ENCODE data around the gene SLC27A1. TPM values are rescaled to one million over a fixed set of nuclear protein-coding genes. Genes with fewer than 3 reads are reported as not detected.

The SLC27A1 gene
- total and polyA plus RNA-seq, 12 donors: 4.9 to 107 (median 56.0) TPM

- DNase-seq: peak in 4 of 7 donors; percentile 54 to 76 (median 57)
- WGBS, 4 donors: 46 to 53% (median 48%) methylated on average over 23 to 24 of the region's 24 CpGs
- TF ChIP-seq CTCF (IDR thresholded peaks at IDR 0.05): no peak
- Histone ChIP-seq H3K36me3 (replicated peaks in 1 of 2) (peaks cover 0 to 7% of the 10 kb centered on the region in 2 donors), H3K27me3 (no peaks in the 10 kb centered on the region), H3K4me3 (no peak overlapping the region), H3K4me1 (replicated peaks in 1 of 2) (peaks cover 0 to 10% of the 10 kb centered on the region in 2 donors), H3K27ac (peak overlapping the region in 2 of 5 donors; percentile 47 to 78), H3K9me3 (replicated peaks in 1 of 3) (no peaks in the 10 kb centered on the region)
- intact Hi-C loops (cut with DNase I): no loop called here
These were observed 52.9 kb downstream of the SLC27A1 start for GRCh38 chr19:17522988-17523872.

GRCh38 chr19:17524651-17525050, 54.3 kb downstream of the SLC27A1 start:
- Histone ChIP-seq H3K4me1 (replicated peaks in 1 of 2) (peaks cover 0 to 10% of the 10 kb centered on the region in 2 donors), H3K27ac (no peak overlapping the region), H3K27me3 (no peaks in the 10 kb centered on the region), H3K36me3 (replicated peaks in 1 of 2) (peaks cover 0 to 7% of the 10 kb centered on the region in 2 donors), H3K4me3 (no peak overlapping the region), H3K9me3 (replicated peaks in 1 of 3) (no peaks in the 10 kb centered on the region)
- intact Hi-C loops (cut with DNase I): no loop called here
- no peak for DNase-seq
- TF ChIP-seq CTCF (IDR thresholded peaks at IDR 0.05) (no peak), POLR2A (IDR thresholded peaks at IDR 0.05) (no peak)
- WGBS, 4 donors: 80 to 92% (median 87%) methylated on average over 1 to 4 of the region's 4 CpGs

DNA sequence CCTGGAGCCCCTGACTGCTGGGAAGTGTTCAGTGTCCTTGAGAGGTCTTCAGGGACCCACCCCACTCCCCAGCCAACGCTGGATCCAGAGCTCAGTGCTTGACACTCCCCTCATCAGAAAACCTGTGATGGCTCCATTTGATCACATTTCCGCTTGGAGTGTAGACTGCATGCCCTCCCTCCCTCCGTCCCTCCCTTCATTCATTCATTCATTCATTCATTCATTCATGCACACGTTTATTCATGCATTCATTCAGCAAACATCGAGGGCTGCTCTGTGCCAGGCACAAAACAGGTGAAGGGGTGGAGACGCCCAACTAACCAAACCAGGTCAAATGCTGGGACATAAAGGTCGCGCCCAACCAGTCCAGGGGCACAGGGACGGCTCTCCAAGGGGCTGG, 54.8 kb downstream of the SLC27A1 start:
- Histone ChIP-seq H3K4me1 (replicated peaks in 1 of 2) (peaks cover 0 to 10% of the 10 kb centered on the region in 2 donors), H3K27me3 (no peaks in the 10 kb centered on the region), H3K4me3 (no peak overlapping the region), H3K9me3 (replicated peaks in 1 of 3) (no peaks in the 10 kb centered on the region), H3K36me3 (replicated peaks in 1 of 2) (peaks cover 0 to 7% of the 10 kb centered on the region in 2 donors), H3K27ac (no peak overlapping the region)
- no peak for DNase-seq
- intact Hi-C loops (cut with DNase I): no loop called here
- TF ChIP-seq CTCF (IDR thresholded peaks at IDR 0.05) (no peak), POLR2A (IDR thresholded peaks at IDR 0.05) (no peak)
- 67 to 78% (median 74%) methylated on average over 9 of the region's 9 CpGs for WGBS, 4 donors

GRCh38 chr19:17526922-17527321, 56.6 kb downstream of the SLC27A1 start:
- H3K27ac ChIP-seq: no peak overlapping the region
- TF ChIP-seq CTCF (IDR thresholded peaks at IDR 0.05): no peak
- TF ChIP-seq POLR2A (IDR thresholded peaks at IDR 0.05): no peak
- no peaks in the 10 kb centered on the region for H3K9me3 ChIP-seq (replicated peaks in 1 of 3)
- H3K4me3 ChIP-seq: no peak overlapping the region
- DNase-seq: no peak
- peaks cover 0 to 10% of the 10 kb centered on the region in 2 donors for H3K4me1 ChIP-seq (replicated peaks in 1 of 2)
- intact Hi-C loops (cut with DNase I): no loop called here
- peaks cover under 1% of the 10 kb centered on the region for H3K27me3 ChIP-seq
- H3K36me3 ChIP-seq (replicated peaks in 1 of 2): no peaks in the 10 kb centered on the region
- WGBS, 4 donors: 65 to 71% (median 67%) methylated on average over 4 to 16 of the region's 16 CpGs
